DND-41 (cell line): ENCODE measurements around the gene MCUB.

Experiments used
- ATAC-seq: fragments of 200-7000 bp; cut with Tn5 transposase; 3 replicates; pipeline ENCODE4 v1.9.1; 2021; ENCODE audit warnings: low read depth; ENCODE audit not compliant: insufficient read depth
- DNase-seq: peaks from one replicate; pipeline ENCODE4 v3.0.0-alpha.2; 2020
- H2AFZ ChIP-seq: 2 replicates; pipeline ENCODE4 v1.6.0; 2012; ENCODE audit warnings: low read depth, low read length
- H3K27ac ChIP-seq: 2 replicates; pipeline ENCODE4 v1.5.1; 2012; ENCODE audit warnings: low read length, inconsistent platforms
- H3K27me3 ChIP-seq: fragments of 200-600 bp; sonication (generic); 2 replicates; pipeline ENCODE4 v1.6.0; 2012; ENCODE audit warnings: low read length, mild to moderate bottlenecking, inconsistent platforms; ENCODE audit not compliant: insufficient read depth, poor library complexity
- H3K36me3 ChIP-seq: 2 replicates; pipeline ENCODE4 v1.5.1; 2012; ENCODE audit warnings: low read length, inconsistent platforms; ENCODE audit not compliant: insufficient read depth
- H3K4me1 ChIP-seq: 2 replicates; pipeline ENCODE4 v1.5.1; 2012; ENCODE audit warnings: mild to moderate bottlenecking, low read length; ENCODE audit not compliant: insufficient read depth
- H3K4me2 ChIP-seq: 2 replicates; pipeline ENCODE4 v1.6.0; 2012; ENCODE audit warnings: mild to moderate bottlenecking, moderate library complexity, low read length, inconsistent platforms; ENCODE audit not compliant: insufficient read depth
- H3K4me3 ChIP-seq, 2 experiments: fragments of 200-600 bp in 1 of 2; shearing (Covaris generic) in 1 of 2; 2 replicates each; pipeline ENCODE4 v1.5.1; 2012 to 2016; ENCODE audit warnings: inconsistent platforms in 2 of 2, low read length in 2 of 2, mild to moderate bottlenecking in 2 of 2, low read depth in 1 of 2, moderate library complexity in 1 of 2
- H3K79me2 ChIP-seq: 2 replicates; pipeline ENCODE4 v1.6.0; 2012; ENCODE audit warnings: low read length, inconsistent platforms; ENCODE audit not compliant: insufficient read depth
- H3K9ac ChIP-seq: 2 replicates; pipeline ENCODE4 v1.6.0; 2012; ENCODE audit warnings: low read depth, mild to moderate bottlenecking, inconsistent platforms, low read length, moderate library complexity
- H3K9me3 ChIP-seq: 2 replicates; pipeline ENCODE4 v1.5.1; 2012; ENCODE audit warnings: low read length, moderate library complexity, mild to moderate bottlenecking, inconsistent platforms; ENCODE audit not compliant: insufficient read depth, severe bottlenecking
- H4K20me1 ChIP-seq: 2 replicates; pipeline ENCODE4 v1.6.0; 2012; ENCODE audit warnings: low read length; ENCODE audit not compliant: insufficient read depth
- CTCF ChIP-seq: IDR thresholded peaks from 2 replicates; pipeline ENCODE4 v1.5.1; 2012; ENCODE audit warnings: borderline replicate concordance, low read length, moderate library complexity, mild to moderate bottlenecking; ENCODE audit not compliant: poor library complexity, severe bottlenecking; ENCODE audit errors: extremely low read depth
- EZH2 ChIP-seq: IDR thresholded peaks from 3 replicates; pipeline ENCODE4 v1.6.1; 2012; ENCODE audit warnings: borderline replicate concordance, low read depth, mild to moderate bottlenecking, moderate library complexity, low read length, inconsistent platforms; ENCODE audit not compliant: severe bottlenecking

The MCUB gene

GRCh38 chr4:109657854-109658418 lies 97.9 kb downstream of the MCUB start:
- TF ChIP-seq EZH2 (no peak), CTCF (no peak)
- DNase-seq (no peak), ATAC-seq (no peak)
- Histone ChIP-seq H3K9me3 (no peaks in the 10 kb centered on the region), H3K4me2 (no peak overlapping the region), H3K27me3 (no peaks in the 10 kb centered on the region), H3K9ac (no peak overlapping the region), H3K4me1 (no peaks in the 10 kb centered on the region), H3K4me3 (no peak overlapping the region), H3K36me3 (peaks cover 3% of the 10 kb centered on the region; the same call in 1 of the 2 replicates), H3K27ac (no peak overlapping the region), H2AFZ (no peak overlapping the region), H4K20me1 (peaks cover 3% of the 10 kb centered on the region; the same call in 1 of the 2 replicates), H3K79me2 (peaks cover 11% of the 10 kb centered on the region)

GRCh38 chr4:109658871-109659410 lies 98.9 kb downstream of the MCUB start:
- H3K9me3 ChIP-seq: no peaks in the 10 kb centered on the region
- H4K20me1 ChIP-seq: peaks cover 3% of the 10 kb centered on the region; the same call in 1 of the 2 replicates
- ATAC-seq: no peak
- H3K4me3 ChIP-seq: no peak overlapping the region
- DNase-seq: no peak
- no peaks in the 10 kb centered on the region for H3K4me1 ChIP-seq
- peak; percentile 19 for TF ChIP-seq CTCF
- TF ChIP-seq EZH2: no peak
- H3K27ac ChIP-seq: no peak overlapping the region
- H3K79me2 ChIP-seq: peaks cover 11% of the 10 kb centered on the region
- no peak overlapping the region for H3K9ac ChIP-seq
- no peak overlapping the region for H3K4me2 ChIP-seq
- H3K36me3 ChIP-seq: peaks cover 7% of the 10 kb centered on the region
- H2AFZ ChIP-seq: no peak overlapping the region
- no peaks in the 10 kb centered on the region for H3K27me3 ChIP-seq

GRCh38 chr4:109662116-109662515 lies 102.1 kb downstream of the MCUB start:
- no peak overlapping the region for H3K4me3 ChIP-seq
- no peaks in the 10 kb centered on the region for H3K27me3 ChIP-seq
- DNase-seq (no peak), ATAC-seq (no peak)
- peaks cover 6% of the 10 kb centered on the region; the same call in 1 of the 2 replicates for H3K79me2 ChIP-seq
- H4K20me1 ChIP-seq: peaks cover 3% of the 10 kb centered on the region; the same call in 1 of the 2 replicates
- no peaks in the 10 kb centered on the region for H3K9me3 ChIP-seq
- H3K4me2 ChIP-seq: no peak overlapping the region
- TF ChIP-seq EZH2 (no peak), CTCF (no peak)
- no peak overlapping the region for H3K27ac ChIP-seq
- no peak overlapping the region for H3K9ac ChIP-seq
- H3K36me3 ChIP-seq: peaks cover 16% of the 10 kb centered on the region
- no peak overlapping the region for H2AFZ ChIP-seq
- H3K4me1 ChIP-seq: no peaks in the 10 kb centered on the region
